Spleen (tissue), 11 donors: ENCODE results near the gene ZDHHC24. TPM values are rescaled to one million over a fixed set of nuclear protein-coding genes. Genes with fewer than 3 reads are reported as not detected.

ENCODE experiments used
- DNase-seq: peaks from one replicate; pipeline ENCODE4 v3.0.0-alpha.2; 2020
- H3K27ac ChIP-seq, 8 donors: fragments of 200-600 bp; sonication (generic) in 7 of 8; 1 replicate in 4 of 8; 2 replicates in 4 of 8; pipeline versions ENCODE4 v1.5.0 to v1.8.0; 2016 to 2021; ENCODE audit warnings: inconsistent platforms in 4 of 8, mild to moderate bottlenecking in 4 of 8, moderate library complexity in 1 of 8
- H3K27me3 ChIP-seq, 7 donors: fragments of 200-600 bp; sonication (generic) in 6 of 7; replicated peaks in 1 of 7; 1 replicate in 4 of 7; 2 replicates in 3 of 7; pipeline versions ENCODE4 v1.5.0 to v1.8.0; 2016 to 2021; ENCODE audit warnings: inconsistent platforms in 3 of 7, mild to moderate bottlenecking in 1 of 7
- H3K36me3 ChIP-seq, 6 donors: fragments of 200-600 bp; sonication (generic) in 5 of 6; 1 replicate in 4 of 6; 2 replicates in 2 of 6; pipeline versions ENCODE4 v1.5.0 to v1.8.0; 2016 to 2021; ENCODE audit warnings: inconsistent platforms in 2 of 6
- H3K4me1 ChIP-seq, 6 donors: fragments of 200-600 bp; sonication (generic) in 5 of 6; 1 replicate in 3 of 6; 2 replicates in 3 of 6; pipeline versions ENCODE4 v1.5.0 to v1.8.0; 2016 to 2021; ENCODE audit warnings: inconsistent platforms in 3 of 6
- H3K4me3 ChIP-seq, 8 donors: fragments of 200-600 bp; sonication (generic) in 7 of 8; 1 replicate in 4 of 8; 2 replicates in 4 of 8; pipeline versions ENCODE4 v1.5.0 to v1.8.0; 2016 to 2021; ENCODE audit warnings: inconsistent platforms in 4 of 8, mild to moderate bottlenecking in 4 of 8, moderate library complexity in 2 of 8
- H3K9me3 ChIP-seq, 8 donors: fragments of 200-600 bp; sonication (generic) in 7 of 8; 1 replicate in 4 of 8; 2 replicates in 4 of 8; pipeline versions ENCODE4 v1.5.0 to v1.8.0; 2016 to 2021; ENCODE audit warnings: inconsistent platforms in 4 of 8
- POLR2A ChIP-seq, 3 donors: fragments of 450-650 bp; IDR thresholded peaks; one replicate each; pipeline ENCODE4 v1.5.1; 2017; ENCODE audit warnings: antibody characterized with exemption in 3 of 3, mild to moderate bottlenecking in 1 of 3
- POLR2AphosphoS5 ChIP-seq, 3 donors: sonication (generic); formaldehyde crosslinking; IDR thresholded peaks; one replicate each; pipeline ENCODE4 v1.5.1; 2017; ENCODE audit warnings: antibody characterized with exemption in 3 of 3
- WGBS, 5 donors: extraction: QIAGEN DNeasy Blood & Tissue Kit in 3 of 5; methylation state at CpG; one replicate each; pipeline versions ENCODE4 v1.1.5 to v1.1.7; 2013 to 2018; 5-methylcytosine and 5-hydroxymethylcytosine counted together
- intact Hi-C: fragments of 100-400 bp; cut with DNase I; formaldehyde crosslinking; loops from one replicate; pipeline ENCODE4 v1.15.0; 2023; ENCODE audit warnings: low total_unique reads
- polyA plus RNA-seq, 3 donors: library from polyadenylated mRNA; stranded (reverse); fragments of 200-250 nt; gene quantifications; one replicate each; pipeline ENCODE4 v1.2.1, GENCODE V29; 2013
- total RNA-seq, 7 donors: library from RNA; depleted of rRNA in 3 of 7; stranded (reverse); fragments of >200 nt in 3 of 7; fragmentation: NEBNext Ultra II Directional in 4 of 7; extraction: Animal tissue kit (Norgen Biotek cat#: 25700) in 4 of 7; gene quantifications; one replicate each; pipeline versions ENCODE4 v1.1.0 to v1.2.1, GENCODE V29; 2016 to 2021
- TF ChIP-seq, protein P1 (sequence below), 11 experiments: fragments of 200-600 bp in 7 of 11; fragments of 450-650 bp in 4 of 11; sonication (generic) in 4 of 11; IDR thresholded peaks in 8 of 11; conservative IDR thresholded peaks in 3 of 11; 1 replicate in 7 of 11; 2 replicates in 4 of 11; pipeline versions ENCODE4 v1.4.0 to v1.8.0; 2016 to 2021; ENCODE audit warnings: antibody characterized with exemption in 11 of 11, inconsistent platforms in 4 of 11, mild to moderate bottlenecking in 1 of 11
- donor health status: healthy with polysubstance abuse.
- donor health status: DM: no; HTN: no; CAD: no; lungs with moderate emphysema.
- donor health status: DM: no; HTN: no; CAD: no.
- donor health status: Bipolar disorder and iron deficiency.
- donor health status: healthy.
- donor health status: DM: no; HTN: no; CAD: no.
- donor health status: DM: yes; HTN: yes; CAD: no.

ZDHHC24 gene
- total and polyA plus RNA-seq, 10 donors = 9.1 to 25.7 (median 21.1) TPM

- H3K4me3 ChIP-seq = no peak overlapping the region
- H3K27ac ChIP-seq = no peak overlapping the region
- H3K4me1 ChIP-seq = peaks cover 10 to 38% (median 28%) of the 10 kb centered on the region in 6 donors
- H3K27me3 ChIP-seq = no peaks in the 10 kb centered on the region
- intact Hi-C loops = no loop called here
- TF ChIP-seq, protein P1, sequence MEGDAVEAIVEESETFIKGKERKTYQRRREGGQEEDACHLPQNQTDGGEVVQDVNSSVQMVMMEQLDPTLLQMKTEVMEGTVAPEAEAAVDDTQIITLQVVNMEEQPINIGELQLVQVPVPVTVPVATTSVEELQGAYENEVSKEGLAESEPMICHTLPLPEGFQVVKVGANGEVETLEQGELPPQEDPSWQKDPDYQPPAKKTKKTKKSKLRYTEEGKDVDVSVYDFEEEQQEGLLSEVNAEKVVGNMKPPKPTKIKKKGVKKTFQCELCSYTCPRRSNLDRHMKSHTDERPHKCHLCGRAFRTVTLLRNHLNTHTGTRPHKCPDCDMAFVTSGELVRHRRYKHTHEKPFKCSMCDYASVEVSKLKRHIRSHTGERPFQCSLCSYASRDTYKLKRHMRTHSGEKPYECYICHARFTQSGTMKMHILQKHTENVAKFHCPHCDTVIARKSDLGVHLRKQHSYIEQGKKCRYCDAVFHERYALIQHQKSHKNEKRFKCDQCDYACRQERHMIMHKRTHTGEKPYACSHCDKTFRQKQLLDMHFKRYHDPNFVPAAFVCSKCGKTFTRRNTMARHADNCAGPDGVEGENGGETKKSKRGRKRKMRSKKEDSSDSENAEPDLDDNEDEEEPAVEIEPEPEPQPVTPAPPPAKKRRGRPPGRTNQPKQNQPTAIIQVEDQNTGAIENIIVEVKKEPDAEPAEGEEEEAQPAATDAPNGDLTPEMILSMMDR (IDR thresholded peaks at IDR 0.05 in 8 of 11, conservative IDR thresholded peaks at IDR 0.05 in 3 of 11) = no peak
- TF ChIP-seq POLR2A (IDR thresholded peaks at IDR 0.05) (no peak), POLR2AphosphoS5 (IDR thresholded peaks at IDR 0.05) (no peak)
- H3K36me3 ChIP-seq = peaks cover 0 to 48% (median 13%) of the 10 kb centered on the region in 6 donors
- no peak for DNase-seq
- 96 to 98% (median 96%) methylated on average over 16 of the region's 16 CpGs for WGBS, 5 donors
- H3K9me3 ChIP-seq = no peaks in the 10 kb centered on the region
Observed at GRCh38 chr11:66471142-66471541, 74.7 kb downstream of the ZDHHC24 start.

Other genes with a start within 250 kb of the ZDHHC24 start
- 10 to 100 TPM in 2 of 7 donors, 1 to 10 TPM in 5; 4.7 to 15.7 (median 6.5) TPM for gene CD248, start 229.0 kb downstream of the ZDHHC24 start, total RNA-seq
- gene CD248, start 229.0 kb downstream of the ZDHHC24 start, polyA plus RNA-seq = 1 to 10 TPM; 1.7 to 2.7 (median 2.0) TPM
- 10 to 100 TPM in 1 of 7 donors, 1 to 10 TPM in 6; 5.7 to 10.9 (median 8.9) TPM for gene RIN1, start 209.6 kb downstream of the ZDHHC24 start, total RNA-seq
- gene RIN1, start 209.6 kb downstream of the ZDHHC24 start, polyA plus RNA-seq = 1 to 10 TPM; 2.3 to 7.8 (median 7.0) TPM
- 10 to 100 TPM; 32.3 to 52.5 (median 37.2) TPM for gene BRMS1, start 200.9 kb downstream of the ZDHHC24 start, total RNA-seq
- 10 to 100 TPM; 61.6 to 90.6 (median 83.0) TPM for gene BRMS1, start 200.9 kb downstream of the ZDHHC24 start, polyA plus RNA-seq
- 10 to 100 TPM in 5 of 7 donors, 1 to 10 TPM in 2; 6.3 to 23.4 (median 13.9) TPM for gene B4GAT1, start 198.4 kb downstream of the ZDHHC24 start, total RNA-seq
- 1 to 10 TPM; 4.3 to 8.9 (median 8.7) TPM for gene B4GAT1, start 198.4 kb downstream of the ZDHHC24 start, polyA plus RNA-seq
- 1 to 10 TPM; 1.9 to 5.0 (median 4.0) TPM for gene SLC29A2, start 174.3 kb downstream of the ZDHHC24 start, total RNA-seq
- 1 to 10 TPM; 4.8 to 8.4 (median 7.4) TPM for gene SLC29A2, start 174.3 kb downstream of the ZDHHC24 start, polyA plus RNA-seq
- gene NPAS4, start 125.0 kb downstream of the ZDHHC24 start, total RNA-seq = under 1 TPM in 2 of 7 donors, not detected in 5; 0.25 to 0.72 TPM
- gene NPAS4, start 125.0 kb downstream of the ZDHHC24 start, polyA plus RNA-seq = under 1 TPM in 2 of 3 donors, not detected in 1; 0.11 to 0.22 TPM
- 10 to 100 TPM; 25.5 to 41.2 (median 32.6) TPM for gene MRPL11, start 107.2 kb downstream of the ZDHHC24 start, total RNA-seq
- gene MRPL11, start 107.2 kb downstream of the ZDHHC24 start, polyA plus RNA-seq = 10 to 100 TPM; 60.3 to 87.1 (median 72.7) TPM
- gene PELI3, start 79.1 kb downstream of the ZDHHC24 start, total RNA-seq = 10 to 100 TPM in 5 of 7 donors, 1 to 10 TPM in 2; 4.9 to 14.6 (median 10.7) TPM
- 1 to 10 TPM; 2.4 to 6.4 (median 2.7) TPM for gene PELI3, start 79.1 kb downstream of the ZDHHC24 start, polyA plus RNA-seq
- 10 to 100 TPM; 17.9 to 35.5 (median 23.9) TPM for gene DPP3, start 65.6 kb downstream of the ZDHHC24 start, total RNA-seq
- gene DPP3, start 65.6 kb downstream of the ZDHHC24 start, polyA plus RNA-seq = 10 to 100 TPM; 20.0 to 25.9 (median 20.6) TPM
- gene BBS1, start 35.4 kb downstream of the ZDHHC24 start, total RNA-seq = 10 to 100 TPM; 22.2 to 60.5 (median 36.9) TPM
- gene BBS1, start 35.4 kb downstream of the ZDHHC24 start, polyA plus RNA-seq = 1 to 10 TPM; 5.2 to 9.9 (median 5.8) TPM
- gene ACTN3, start 855 bp upstream of the ZDHHC24 start, total RNA-seq = under 1 TPM in 4 of 7 donors, not detected in 3; 0.21 to 0.34 (median 0.24) TPM
- gene ACTN3, start 855 bp upstream of the ZDHHC24 start, polyA plus RNA-seq = under 1 TPM; 0.05 to 0.13 (median 0.06) TPM
- gene CTSF, start 22.6 kb upstream of the ZDHHC24 start, total RNA-seq = 10 to 100 TPM; 11.4 to 60.8 (median 46.4) TPM
- 10 to 100 TPM; 23.7 to 26.6 (median 24.0) TPM for gene CTSF, start 22.6 kb upstream of the ZDHHC24 start, polyA plus RNA-seq
- gene CCDC87, start 47.0 kb upstream of the ZDHHC24 start, total RNA-seq = under 1 TPM in 5 of 7 donors, not detected in 2; 0.10 to 0.79 (median 0.17) TPM
- gene CCDC87, start 47.0 kb upstream of the ZDHHC24 start, polyA plus RNA-seq = under 1 TPM; 0.04 to 0.08 (median 0.06) TPM
- gene CCS, start 47.1 kb upstream of the ZDHHC24 start, total RNA-seq = 10 to 100 TPM; 32.8 to 50.4 (median 40.8) TPM
- gene CCS, start 47.1 kb upstream of the ZDHHC24 start, polyA plus RNA-seq = 100 to 1,000 TPM in 2 of 3 donors, 10 to 100 TPM in 1; 91.3 to 161 (median 145) TPM
- gene RBM14, start 70.6 kb upstream of the ZDHHC24 start, total RNA-seq = 10 to 100 TPM; 45.2 to 96.6 (median 88.3) TPM
- 10 to 100 TPM; 37.7 to 67.4 (median 42.0) TPM for gene RBM14, start 70.6 kb upstream of the ZDHHC24 start, polyA plus RNA-seq
- 100 to 1,000 TPM; 106 to 139 (median 127) TPM for gene RBM4, start 92.7 kb upstream of the ZDHHC24 start, total RNA-seq
- 100 to 1,000 TPM in 2 of 3 donors, 10 to 100 TPM in 1; 70.1 to 128 (median 102) TPM for gene RBM4, start 92.7 kb upstream of the ZDHHC24 start, polyA plus RNA-seq
- 10 to 100 TPM; 16.3 to 23.0 (median 18.8) TPM for gene RBM4B, start 131.8 kb upstream of the ZDHHC24 start, total RNA-seq
- 10 to 100 TPM; 14.8 to 17.7 (median 14.9) TPM for gene RBM4B, start 131.8 kb upstream of the ZDHHC24 start, polyA plus RNA-seq
- 1 to 10 TPM; 3.3 to 5.1 (median 3.7) TPM for gene SPTBN2, start 183.2 kb upstream of the ZDHHC24 start, total RNA-seq
- 1 to 10 TPM in 1 of 3 donors, under 1 TPM in 2; 0.61 to 1.5 (median 0.80) TPM for gene SPTBN2, start 183.2 kb upstream of the ZDHHC24 start, polyA plus RNA-seq